ENCODE results near the gene ATPAF1.

ATPAF1 gene

GRCh38 chr1:46592823-46593222, 75.3 kb downstream of the ATPAF1 start:
- DNase-seq (ENCODE audit: low read depth in 2 of 2): no peak

- no peak for DNase-seq (ENCODE audit: low read depth in 2 of 2)
Measured at GRCh38 chr1:46589529-46589928, 78.6 kb downstream of the ATPAF1 start.

- no peak for DNase-seq (ENCODE audit: low read depth in 2 of 2)
Measured at GRCh38 chr1:46587069-46587468, 81.1 kb downstream of the ATPAF1 start.

- DNase-seq (ENCODE audit: low read depth in 2 of 2): no peak
Measured at GRCh38 chr1:46585312-46585938, 82.7 kb downstream of the ATPAF1 start.

- no peak for DNase-seq (ENCODE audit: low read depth in 2 of 2)
Measured at GRCh38 chr1:46583494-46583893, 84.7 kb downstream of the ATPAF1 start.

GRCh38 chr1:46582972-46583371, 85.2 kb downstream of the ATPAF1 start:
- no peak for DNase-seq (ENCODE audit: low read depth in 2 of 2)

Measured in stimulated activated CD4-positive, alpha-beta T cell treated with anti-CD3 and anti-CD28 coated beads, Interleukin-1b, Interleukin-23, amount 100 ng/mL, for 1 hour (primary cell).